Measurements from ENCODE around the gene IL1B. TPM values are rescaled to one million over a fixed set of nuclear protein-coding genes. Genes with fewer than 3 reads are reported as not detected.
A peak's percentile ranks its signal among the peaks of the same experiment; 100 is the strongest.

IL1B gene
- total RNA-seq, 1 donor from 2014 or later = 0.33 TPM

GRCh38 chr2:112787729-112788393 is 48.7 kb downstream of the IL1B start:
- H3K36me3 Mint-ChIP-seq (ENCODE audit: low read depth) = peaks cover 4% of the 10 kb centered on the region
- peaks cover 10% of the 10 kb centered on the region for H3K4me1 Mint-ChIP-seq
- H3K27ac Mint-ChIP-seq = no peak overlapping the region
- intact Hi-C loops (cut with micrococcal nuclease) = no loop called here
- no peak overlapping the region for H3K4me3 Mint-ChIP-seq
- peaks cover 8% of the 10 kb centered on the region for H3K27me3 Mint-ChIP-seq
- DNase-seq = no peak
- peaks cover 8% of the 10 kb centered on the region for H3K9me3 Mint-ChIP-seq

- DNase-seq = no peak
- no peak overlapping the region for H3K4me3 Mint-ChIP-seq
- H3K9me3 Mint-ChIP-seq = peaks cover 6% of the 10 kb centered on the region
- intact Hi-C loops (cut with micrococcal nuclease) = no loop called here
- peaks cover 10% of the 10 kb centered on the region for H3K4me1 Mint-ChIP-seq
- H3K36me3 Mint-ChIP-seq (ENCODE audit: low read depth) = peaks cover 4% of the 10 kb centered on the region
- no peak overlapping the region for H3K27ac Mint-ChIP-seq
- H3K27me3 Mint-ChIP-seq = peaks cover 10% of the 10 kb centered on the region
These were observed 49.3 kb downstream of the IL1B start for GRCh38 chr2:112787294-112787693.

- intact Hi-C loops (cut with micrococcal nuclease) = loop anchor here (5.0 kb wide), 1 partner anchor 38 kb away; no protein-coding TSS in a partner anchor
- Mint-ChIP-seq H3K27me3 (peaks cover 10% of the 10 kb centered on the region), H3K9me3 (peaks cover 3% of the 10 kb centered on the region), H3K4me3 (peak within 1 kb of the TSS; percentile 57), H3K4me1 (peaks cover 10% of the 10 kb centered on the region), H3K27ac (peak within 1 kb of the TSS; percentile 51), H3K36me3 (ENCODE audit: low read depth) (peaks cover 4% of the 10 kb centered on the region)
- no peak for DNase-seq
These were observed 52.1 kb downstream of the IL1B start, which contains the start of gene IL1A for GRCh38 chr2:112784199-112785189. TSS of gene IL1A (minus strand) at chr2:112784493. CDS start at chr2:112783770, 723 bp downstream.

GRCh38 chr2:112783187-112783714 is 53.3 kb downstream of the IL1B start:
- peaks cover 10% of the 10 kb centered on the region for H3K4me1 Mint-ChIP-seq
- intact Hi-C loops (cut with micrococcal nuclease) = loop anchor here (5.0 kb wide), 1 partner anchor 39 kb away; no protein-coding TSS in a partner anchor
- peak overlapping the region; percentile 13 for H3K27ac Mint-ChIP-seq
- peaks cover 4% of the 10 kb centered on the region for H3K36me3 Mint-ChIP-seq (ENCODE audit: low read depth)
- H3K9me3 Mint-ChIP-seq = peaks cover 3% of the 10 kb centered on the region
- H3K27me3 Mint-ChIP-seq = peaks cover 16% of the 10 kb centered on the region
- H3K4me3 Mint-ChIP-seq = peak overlapping the region; percentile 57
- DNase-seq = no peak

GRCh38 chr2:112782234-112782799 is 54.3 kb downstream of the IL1B start:
- intact Hi-C loops (cut with micrococcal nuclease) = loop anchor here (5.0 kb wide), 1 partner anchor 40 kb away; no protein-coding TSS in a partner anchor
- Mint-ChIP-seq H3K27ac (no peak overlapping the region), H3K9me3 (peaks cover 5% of the 10 kb centered on the region), H3K4me1 (peaks cover 13% of the 10 kb centered on the region), H3K4me3 (no peak overlapping the region), H3K27me3 (peaks cover 25% of the 10 kb centered on the region), H3K36me3 (ENCODE audit: low read depth) (peaks cover 10% of the 10 kb centered on the region)
- DNase-seq = no peak

Other genes starting within 250 kb of the IL1B start
- 180 and 182 TPM in 2 replicates for gene SLC20A1, start 190.8 kb downstream of the IL1B start, total RNA-seq
- 0.24 TPM in 1 of 2 replicates, not detected in the other for gene NT5DC4, start 115.8 kb downstream of the IL1B start, total RNA-seq
- gene CKAP2L, start 72.2 kb downstream of the IL1B start, total RNA-seq = 17.8 and 17.9 TPM in 2 replicates
- gene IL1A, start 52.3 kb downstream of the IL1B start, total RNA-seq = 9.4 and 10.2 TPM in 2 replicates
- not detected in 2 replicates for gene IL37, start 74.4 kb upstream of the IL1B start, total RNA-seq
- not detected in 2 replicates for gene IL36G, start 141.2 kb upstream of the IL1B start, total RNA-seq
- gene IL36A, start 168.7 kb upstream of the IL1B start, total RNA-seq = 0.23 TPM in 1 of 2 replicates, not detected in the other
- gene IL36B, start 216.1 kb upstream of the IL1B start, total RNA-seq = not detected in 2 replicates
- gene IL36RN, start 222.4 kb upstream of the IL1B start, total RNA-seq = not detected in 2 replicates
- not detected in 2 replicates for gene IL1F10, start 231.2 kb upstream of the IL1B start, total RNA-seq